Measurements from ENCODE around the gene SLC34A2. TPM values are rescaled to one million over a fixed set of nuclear protein-coding genes. Genes with fewer than 3 reads are reported as not detected.

SLC34A2 gene
- total and polyA plus RNA-seq, 10 of the 15 experiments (the other 5 are each of a cell fraction or from before 2014, with no cell fraction given), result 0.08 to 0.59 TPM; not detected in 8

DNA sequence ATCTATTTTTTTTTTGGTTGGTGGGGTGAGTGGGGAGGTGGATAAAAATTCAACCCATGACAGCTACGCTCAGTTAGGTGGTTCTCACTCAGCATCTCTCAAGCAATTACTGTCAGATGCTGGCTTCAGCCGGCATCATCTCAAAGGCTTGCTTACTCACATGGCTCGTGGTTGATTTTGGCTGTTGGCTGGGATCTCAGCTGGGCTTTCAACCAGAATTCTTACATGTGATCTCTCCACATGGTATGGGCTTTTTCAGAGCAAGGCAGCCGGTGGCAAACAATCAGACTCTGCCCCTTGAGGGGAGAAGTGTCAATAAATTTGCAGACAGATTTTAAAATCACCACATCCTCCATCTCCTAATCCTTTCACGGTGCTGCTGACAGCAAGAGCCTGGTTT lies 47.2 kb downstream of the SLC34A2 start:
- FAIRE-seq (no peak), ATAC-seq (no peak), DNase-seq (ENCODE audit: low read depth, low spot score) (no peak)
- TF ChIP-seq, protein P1, sequence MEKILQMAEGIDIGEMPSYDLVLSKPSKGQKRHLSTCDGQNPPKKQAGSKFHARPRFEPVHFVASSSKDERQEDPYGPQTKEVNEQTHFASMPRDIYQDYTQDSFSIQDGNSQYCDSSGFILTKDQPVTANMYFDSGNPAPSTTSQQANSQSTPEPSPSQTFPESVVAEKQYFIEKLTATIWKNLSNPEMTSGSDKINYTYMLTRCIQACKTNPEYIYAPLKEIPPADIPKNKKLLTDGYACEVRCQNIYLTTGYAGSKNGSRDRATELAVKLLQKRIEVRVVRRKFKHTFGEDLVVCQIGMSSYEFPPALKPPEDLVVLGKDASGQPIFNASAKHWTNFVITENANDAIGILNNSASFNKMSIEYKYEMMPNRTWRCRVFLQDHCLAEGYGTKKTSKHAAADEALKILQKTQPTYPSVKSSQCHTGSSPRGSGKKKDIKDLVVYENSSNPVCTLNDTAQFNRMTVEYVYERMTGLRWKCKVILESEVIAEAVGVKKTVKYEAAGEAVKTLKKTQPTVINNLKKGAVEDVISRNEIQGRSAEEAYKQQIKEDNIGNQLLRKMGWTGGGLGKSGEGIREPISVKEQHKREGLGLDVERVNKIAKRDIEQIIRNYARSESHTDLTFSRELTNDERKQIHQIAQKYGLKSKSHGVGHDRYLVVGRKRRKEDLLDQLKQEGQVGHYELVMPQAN (conservative IDR thresholded peaks at IDR 0.05), result no peak
- TF ChIP-seq ZSCAN29 (IDR thresholded peaks at IDR 0.05), result no peak
- no peak for TF ChIP-seq YY1 (IDR thresholded peaks at IDR 0.05; ENCODE audit: low read depth, low read length)
- Histone ChIP-seq H3K4me2 (ENCODE audit: control insufficient read depth, insufficient read depth) (no peak overlapping the region), H3K9me3 (replicated peaks; ENCODE audit: control insufficient read depth, insufficient read depth, low read length) (no peaks in the 10 kb centered on the region), H3K4me3 (no peak overlapping the region), H2AFZ (ENCODE audit: control insufficient read depth, low read depth, low read length) (no peak overlapping the region), H3K27ac (ENCODE audit: control insufficient read depth, insufficient read depth) (no peak overlapping the region), H3K4me1 (ENCODE audit: control insufficient read depth, insufficient read depth, low read length) (no peaks in the 10 kb centered on the region), H4K20me1 (ENCODE audit: control insufficient read depth, insufficient read depth) (no peaks in the 10 kb centered on the region), H3K36me3 (ENCODE audit: control insufficient read depth in 2 of 2, insufficient read depth in 2 of 2, low read length in 1 of 2) (no peaks in the 10 kb centered on the region), H3K79me2 (ENCODE audit: control insufficient read depth, insufficient read depth, low read length) (no peaks in the 10 kb centered on the region), H3K9ac (ENCODE audit: control insufficient read depth, insufficient read depth, low read length) (no peak overlapping the region), H3K27me3 (replicated peaks in 1 of 2; ENCODE audit: control insufficient read depth in 2 of 2, insufficient read depth in 2 of 2, low read length in 1 of 2) (no peaks in the 10 kb centered on the region)
- POLR2A ChIA-PET, result no interaction called here
- SMC1A ChIA-PET (ENCODE audit: uncharacterized antibody, unreplicated experiment), result no interaction called here
- in situ Hi-C loops (cut with MboI) (no loop called here), intact Hi-C loops (cut with micrococcal nuclease; ENCODE audit: unreplicated experiment) (no loop called here)
- RAD21 ChIA-PET (ENCODE audit: unreplicated experiment), result no interaction called here
- no TSS peak for BruUV-seq (replicated peaks)
- 31% methylated on average over 5 of the region's 5 CpGs for WGBS (ENCODE audit: insufficient coverage, insufficient replicate concordance, low lambda C conversion rate, missing lambda C conversion rate)
- CTCF ChIA-PET, result interaction anchor here (0.7 kb wide), 1 partner anchor 264 kb away, joined by 3 read pairs; no protein-coding TSS in a partner anchor

GRCh38 chr4:25703731-25704388 lies 48.2 kb downstream of the SLC34A2 start:
- Histone ChIP-seq H3K79me2 (ENCODE audit: control insufficient read depth, insufficient read depth, low read length) (no peaks in the 10 kb centered on the region), H2AFZ (ENCODE audit: control insufficient read depth, low read depth, low read length) (no peak overlapping the region), H3K27me3 (replicated peaks in 1 of 2; ENCODE audit: control insufficient read depth in 2 of 2, insufficient read depth in 2 of 2, low read length in 1 of 2) (no peaks in the 10 kb centered on the region), H3K9ac (ENCODE audit: control insufficient read depth, insufficient read depth, low read length) (no peak overlapping the region), H4K20me1 (ENCODE audit: control insufficient read depth, insufficient read depth) (no peaks in the 10 kb centered on the region), H3K36me3 (ENCODE audit: control insufficient read depth in 2 of 2, insufficient read depth in 2 of 2, low read length in 1 of 2) (no peaks in the 10 kb centered on the region), H3K4me3 (no peak overlapping the region), H3K4me1 (ENCODE audit: control insufficient read depth, insufficient read depth, low read length) (no peaks in the 10 kb centered on the region), H3K4me2 (ENCODE audit: control insufficient read depth, insufficient read depth) (no peak overlapping the region), H3K9me3 (replicated peaks; ENCODE audit: control insufficient read depth, insufficient read depth, low read length) (no peaks in the 10 kb centered on the region), H3K27ac (ENCODE audit: control insufficient read depth, insufficient read depth) (no peak overlapping the region)
- no peak for TF ChIP-seq MEF2B (IDR thresholded peaks at IDR 0.05; ENCODE audit: partially characterized antibody, poor library complexity, severe bottlenecking)
- no peak for TF ChIP-seq CREM (IDR thresholded peaks at IDR 0.05; ENCODE audit: low read depth)
- RAD21 ChIA-PET (ENCODE audit: unreplicated experiment), result no interaction called here
- SMC1A ChIA-PET (ENCODE audit: uncharacterized antibody, unreplicated experiment), result no interaction called here
- DNase-seq (ENCODE audit: low read depth, low spot score) (no peak), FAIRE-seq (no peak), ATAC-seq (no peak)
- intact Hi-C loops (cut with micrococcal nuclease; ENCODE audit: unreplicated experiment), result no loop called here
- in situ Hi-C loops (cut with MboI), result no loop called here
- CTCF ChIA-PET, result no interaction called here
- POLR2A ChIA-PET, result interaction anchor here (0.6 kb wide), 2 partner anchors 21 to 208 kb away, joined by 3 to 4 read pairs; no protein-coding TSS in a partner anchor
- no TSS peak for BruUV-seq (replicated peaks)
- WGBS (ENCODE audit: insufficient coverage, insufficient replicate concordance, low lambda C conversion rate, missing lambda C conversion rate), result 13% methylated on average over 3 of the region's 3 CpGs
